RWPE2 (cell line): ENCODE results near the gene IMP3.

ENCODE experiments used
- ATAC-seq: fragments of 200-7000 bp; cut with Tn5 transposase; 3 replicates; pipeline ENCODE4 v1.9.1; 2021; ENCODE audit warnings: low read depth
- DNase-seq: peaks from one replicate; pipeline ENCODE4 v3.0.0-alpha.2; 2020; ENCODE audit warnings: low spot score
- H3K27ac ChIP-seq: fragments of 450-650 bp; 2 replicates; pipeline ENCODE4 v1.5.1; 2017; ENCODE audit warnings: mild to moderate bottlenecking; ENCODE audit not compliant: poor library complexity, severe bottlenecking
- H3K27me3 ChIP-seq: fragments of 250-450 bp; sonication (Bioruptor Pico); 2 replicates; pipeline ENCODE4 v1.5.1; 2021; ENCODE audit warnings: mild to moderate bottlenecking, moderate library complexity; ENCODE audit not compliant: insufficient read depth, poor library complexity, severe bottlenecking
- H3K36me3 ChIP-seq: fragments of 250-450 bp; sonication (Bioruptor Pico); 2 replicates; pipeline ENCODE4 v1.5.1; 2020; ENCODE audit warnings: low read depth, mild to moderate bottlenecking, moderate library complexity
- H3K4me1 ChIP-seq: fragments of 250-450 bp; sonication (Bioruptor Pico); 2 replicates; pipeline ENCODE4 v1.5.1; 2021; ENCODE audit warnings: mild to moderate bottlenecking, moderate library complexity; ENCODE audit not compliant: insufficient read depth, poor library complexity, severe bottlenecking
- H3K4me3 ChIP-seq: fragments of 250-450 bp; sonication (Bioruptor Pico); 2 replicates; pipeline ENCODE4 v1.5.1; 2021; ENCODE audit warnings: mild to moderate bottlenecking, moderate library complexity; ENCODE audit not compliant: severe bottlenecking
- H3K9me3 ChIP-seq: fragments of 250-450 bp; sonication (Bioruptor Pico); 2 replicates; pipeline ENCODE4 v1.5.1; 2021; ENCODE audit warnings: mild to moderate bottlenecking, moderate library complexity; ENCODE audit not compliant: severe bottlenecking
- CTCF ChIP-seq: fragments of 450-650 bp; IDR thresholded peaks from one replicate; pipeline ENCODE4 v1.5.1; 2017; ENCODE audit warnings: mild to moderate bottlenecking, moderate library complexity; ENCODE audit not compliant: poor library complexity, severe bottlenecking

The IMP3 gene

GRCh38 chr15:75676688-75677464 is 36.9 kb upstream of the IMP3 start:
- H3K4me3 ChIP-seq = no peak overlapping the region
- TF ChIP-seq CTCF = no peak

GRCh38 chr15:75675579-75676404 is 35.8 kb upstream of the IMP3 start:
- DNase-seq (no peak), ATAC-seq (no peak)
- Histone ChIP-seq H3K27me3 (no peaks in the 10 kb centered on the region), H3K27ac (no peak overlapping the region), H3K4me1 (peaks cover 25% of the 10 kb centered on the region), H3K36me3 (no peaks in the 10 kb centered on the region), H3K9me3 (no peaks in the 10 kb centered on the region), H3K4me3 (no peak overlapping the region)
- TF ChIP-seq CTCF = no peak

More at GRCh38 chr15:75676688-75677464, 36.9 kb upstream of the IMP3 start:
- DNase-seq (no peak), ATAC-seq (no peak)
- H3K4me1 ChIP-seq = peaks cover 25% of the 10 kb centered on the region
- H3K36me3 ChIP-seq = no peaks in the 10 kb centered on the region
- no peak overlapping the region for H3K27ac ChIP-seq
- H3K9me3 ChIP-seq = no peaks in the 10 kb centered on the region
- H3K27me3 ChIP-seq = no peaks in the 10 kb centered on the region

GRCh38 chr15:75674366-75674765 is 34.3 kb upstream of the IMP3 start:
- no peaks in the 10 kb centered on the region for H3K27me3 ChIP-seq
- TF ChIP-seq CTCF = no peak
- H3K4me3 ChIP-seq = no peak overlapping the region
- peaks cover 32% of the 10 kb centered on the region for H3K4me1 ChIP-seq
- no peaks in the 10 kb centered on the region for H3K36me3 ChIP-seq
- ATAC-seq (no peak), DNase-seq (no peak)
- H3K9me3 ChIP-seq = no peaks in the 10 kb centered on the region
- peak overlapping the region; percentile 97 for H3K27ac ChIP-seq

GRCh38 chr15:75673426-75674235 is 33.6 kb upstream of the IMP3 start:
- Histone ChIP-seq H3K9me3 (no peaks in the 10 kb centered on the region), H3K4me1 (peaks cover 31% of the 10 kb centered on the region), H3K4me3 (no peak overlapping the region), H3K27ac (peak overlapping the region; percentile 97), H3K27me3 (no peaks in the 10 kb centered on the region), H3K36me3 (no peaks in the 10 kb centered on the region)
- DNase-seq (no peak), ATAC-seq (no peak)
- TF ChIP-seq CTCF = no peak
